CD14-positive monocyte (primary cell): Measurements from ENCODE around the gene GAS6. TPM values are rescaled to one million over a fixed set of nuclear protein-coding genes. Genes with fewer than 3 reads are reported as not detected.

Source experiments
- DNase-seq, 3 donors: peaks; one replicate each; pipeline ENCODE4 v3.0.0-alpha.2; 2011 to 2022
- H2AFZ ChIP-seq: 2 replicates; pipeline ENCODE4 v1.6.0; 2012; ENCODE audit warnings: mild to moderate bottlenecking, low read depth, low read length, inconsistent platforms; ENCODE audit not compliant: insufficient read depth, poor library complexity, severe bottlenecking
- H3K27ac ChIP-seq, 2 donors: 1 replicate in 1 of 2; 2 replicates in 1 of 2; pipeline ENCODE4 v1.5.1; 2012 to 2013; ENCODE audit warnings: low read length in 2 of 2, control low read depth in 1 of 2, inconsistent platforms in 1 of 2, low read depth in 1 of 2, mild to moderate bottlenecking in 1 of 2
- H3K27me3 ChIP-seq, 2 donors: one replicate each; pipeline versions ENCODE4 v1.6.0 to v1.6.1; 2011 to 2013; ENCODE audit warnings: low read length in 2 of 2; ENCODE audit not compliant: control insufficient read depth in 2 of 2, insufficient read depth in 2 of 2
- H3K36me3 ChIP-seq, 2 donors: replicated peaks in 1 of 2; 1 replicate in 1 of 2; 2 replicates in 1 of 2; pipeline versions ENCODE4 v1.5.1 to v1.6.1; 2012 to 2013; ENCODE audit warnings: low read length in 2 of 2, control low read depth in 1 of 2, inconsistent platforms in 1 of 2, mild to moderate bottlenecking in 1 of 2; ENCODE audit not compliant: insufficient read depth in 2 of 2, control insufficient read depth in 1 of 2
- H3K4me1 ChIP-seq, 2 donors: 1 replicate in 1 of 2; 2 replicates in 1 of 2; pipeline versions ENCODE4 v1.5.1 to v1.6.1; 2012 to 2013; ENCODE audit warnings: low read length in 2 of 2, control low read depth in 1 of 2, inconsistent platforms in 1 of 2, mild to moderate bottlenecking in 1 of 2, moderate library complexity in 1 of 2; ENCODE audit not compliant: insufficient read depth in 2 of 2, control insufficient read depth in 1 of 2
- H3K4me2 ChIP-seq: replicated peaks from 2 replicates; pipeline ENCODE3; 2012; ENCODE audit warnings: low read length, moderate library complexity, mild to moderate bottlenecking; ENCODE audit not compliant: poor library complexity, severe bottlenecking; ENCODE audit errors: extremely low read depth
- H3K4me3 ChIP-seq, 3 experiments: fragments of 200-600 bp in 1 of 3; sonication (generic) in 1 of 3; replicated peaks in 1 of 3; 1 replicate in 2 of 3; 2 replicates in 1 of 3; pipeline ENCODE4 v1.5.1; 2011 to 2013; ENCODE audit warnings: low read length in 3 of 3, mild to moderate bottlenecking in 3 of 3, control low read depth in 2 of 3, low read depth in 2 of 3, inconsistent platforms in 1 of 3, moderate library complexity in 1 of 3
- H3K79me2 ChIP-seq: 2 replicates; pipeline ENCODE4 v1.6.0; 2012; ENCODE audit warnings: mild to moderate bottlenecking, control low read depth, inconsistent platforms, low read length, moderate library complexity; ENCODE audit not compliant: insufficient read depth
- H3K9ac ChIP-seq: 2 replicates; pipeline ENCODE4 v1.6.0; 2017; ENCODE audit warnings: low read length, mild to moderate bottlenecking; ENCODE audit not compliant: insufficient read depth, poor library complexity, severe bottlenecking
- H3K9me3 ChIP-seq, 2 donors: replicated peaks in 1 of 2; 1 replicate in 1 of 2; 2 replicates in 1 of 2; pipeline versions ENCODE4 v1.5.1 to v1.6.1; 2012 to 2013; ENCODE audit warnings: low read length in 2 of 2, control low read depth in 1 of 2; ENCODE audit not compliant: control insufficient read depth in 1 of 2, insufficient read depth in 1 of 2
- H4K20me1 ChIP-seq: 2 replicates; pipeline ENCODE4 v1.6.0; 2012; ENCODE audit warnings: mild to moderate bottlenecking, low read length, control low read depth, moderate library complexity; ENCODE audit not compliant: insufficient read depth
- H3K27ac Mint-ChIP-seq, 7 donors: one replicate each; pipeline ENCODE4 v1.8.0; 2020; ENCODE audit warnings: mild to moderate bottlenecking in 7 of 7, mixed read lengths in 7 of 7, moderate library complexity in 6 of 7, inconsistent platforms in 2 of 7
- H3K27me3 Mint-ChIP-seq, 3 donors: one replicate each; pipeline ENCODE4 v1.8.0; 2021 to 2022; ENCODE audit warnings: low read depth in 3 of 3, mild to moderate bottlenecking in 3 of 3, mixed read lengths in 3 of 3, moderate library complexity in 3 of 3, inconsistent platforms in 1 of 3
- H3K36me3 Mint-ChIP-seq, 2 donors: one replicate each; pipeline ENCODE4 v1.8.0; 2020; ENCODE audit warnings: mixed read lengths in 2 of 2, inconsistent platforms in 1 of 2, mild to moderate bottlenecking in 1 of 2
- H3K4me1 Mint-ChIP-seq: one replicate; pipeline ENCODE4 v1.8.0; 2020; ENCODE audit warnings: mild to moderate bottlenecking, mixed read lengths
- H3K4me3 Mint-ChIP-seq, 2 donors: one replicate each; pipeline ENCODE4 v1.8.0; 2020; ENCODE audit warnings: mild to moderate bottlenecking in 2 of 2, mixed read lengths in 2 of 2, moderate library complexity in 1 of 2
- H3K9me3 Mint-ChIP-seq, 7 donors: one replicate each; pipeline ENCODE4 v1.8.0; 2020 to 2022; ENCODE audit warnings: mixed read lengths in 7 of 7, mild to moderate bottlenecking in 6 of 7, moderate library complexity in 6 of 7, inconsistent platforms in 2 of 7
- CTCF ChIP-seq: fragments of 200-600 bp; IDR thresholded peaks from one replicate; pipeline ENCODE4 v1.8.0; 2022; ENCODE audit warnings: antibody characterized with exemption, mild to moderate bottlenecking
- WGBS: methylation state at CpG from one replicate; pipeline ENCODE4 v1.1.5; 2013; ENCODE audit warnings: missing lambda C conversion rate; ENCODE audit not compliant: insufficient coverage; 5-methylcytosine and 5-hydroxymethylcytosine counted together
- intact Hi-C, 2 donors: fragments of 100-400 bp; cut with micrococcal nuclease; formaldehyde crosslinking; loops; one replicate each; pipeline versions ENCODE4 v1.15.0 to v1.15.1; 2023
- polyA plus RNA-seq, 3 donors: library from polyadenylated mRNA; depleted of rRNA in 1 of 3; unstranded in 2 of 3; stranded (reverse) in 1 of 3; fragments of 300-500 nt in 2 of 3; fragments of >200 nt in 1 of 3; fragmentation: Illumina TruSeq in 2 of 3; gene quantifications; 1 replicate in 2 of 3; 2 replicates in 1 of 3; pipeline ENCODE4 v1.2.3, GENCODE V29; 2012 to 2021

The GAS6 gene
- polyA plus RNA-seq, 3 donors: 1.8 to 7.5 (median 1.9) TPM

DNA sequence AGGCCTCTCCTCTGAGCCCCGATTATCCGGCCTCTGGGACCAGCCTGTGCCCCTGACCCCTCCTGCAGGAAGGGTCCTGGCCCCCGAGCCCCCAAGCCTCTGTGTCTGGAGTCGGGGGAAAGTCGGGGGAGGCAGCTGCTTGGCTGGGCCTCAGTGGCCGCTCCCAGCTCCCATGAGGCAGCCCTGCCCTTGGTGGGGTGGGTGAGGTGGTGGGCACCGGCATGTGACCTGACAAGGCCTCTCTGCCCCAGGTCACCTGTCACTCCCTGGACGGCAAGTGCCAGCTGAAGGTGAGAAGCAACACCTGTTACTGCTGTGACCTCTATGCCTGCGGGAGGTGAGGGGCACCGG lies 63.3 kb downstream of the GAS6 start:
- no peak for DNase-seq
- Histone ChIP-seq H3K27ac (no peak overlapping the region), H4K20me1 (no peaks in the 10 kb centered on the region), H2AFZ (no peak overlapping the region), H3K4me3 (no peak overlapping the region), H3K4me2 (no peak overlapping the region), H3K27me3 (no peaks in the 10 kb centered on the region), H3K9me3 (peaks cover 0 to 8% of the 10 kb centered on the region in 2 donors), H3K79me2 (no peaks in the 10 kb centered on the region), H3K4me1 (no peaks in the 10 kb centered on the region), H3K9ac (no peak overlapping the region), H3K36me3 (no peaks in the 10 kb centered on the region)
- WGBS: 97% methylated on average over 5 of the region's 10 CpGs
- intact Hi-C loops: no loop called here
- H3K4me1 Mint-ChIP-seq: no peaks in the 10 kb centered on the region
- H3K4me3 Mint-ChIP-seq: no peak overlapping the region
- peaks cover 2 to 11% (median 4%) of the 10 kb centered on the region in 7 donors for H3K9me3 Mint-ChIP-seq
- no peak for TF ChIP-seq CTCF
- H3K27me3 Mint-ChIP-seq: peaks cover 0 to 6% (median 0%) of the 10 kb centered on the region in 3 donors
- no peaks in the 10 kb centered on the region for H3K36me3 Mint-ChIP-seq
- no peak overlapping the region for H3K27ac Mint-ChIP-seq

DNA sequence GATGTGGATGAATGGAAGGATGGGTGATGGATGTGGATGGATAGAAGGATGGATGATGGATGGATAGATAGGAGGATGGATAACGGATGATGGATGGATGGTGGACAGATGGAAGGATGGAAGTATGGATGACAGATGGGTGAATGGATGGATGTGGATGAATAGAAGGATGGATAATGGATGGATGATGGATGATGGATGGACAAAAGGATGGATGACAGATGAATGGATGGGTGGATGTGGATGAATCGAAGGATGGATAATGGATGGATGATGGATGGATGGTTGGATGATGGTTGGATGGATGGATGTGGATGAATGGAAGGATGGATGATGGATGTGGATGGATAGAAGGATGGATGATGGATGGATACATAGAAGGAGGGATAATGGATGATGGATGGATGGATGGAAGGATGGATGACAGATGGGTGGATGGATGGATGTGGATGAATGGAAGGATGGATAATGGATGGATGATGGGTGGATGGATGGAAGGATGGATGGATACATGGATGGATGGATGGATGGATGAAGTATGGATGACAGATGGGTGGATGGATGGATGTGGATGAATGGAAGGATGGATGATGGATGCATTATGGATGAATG lies 65.6 kb downstream of the GAS6 start:
- Mint-ChIP-seq H3K9me3 (peaks cover 0 to 2% (median 0%) of the 10 kb centered on the region in 7 donors), H3K4me1 (no peaks in the 10 kb centered on the region), H3K27ac (no peak overlapping the region), H3K36me3 (no peaks in the 10 kb centered on the region), H3K27me3 (peaks cover 0 to 3% (median under 1%) of the 10 kb centered on the region in 3 donors), H3K4me3 (no peak overlapping the region)
- Histone ChIP-seq H2AFZ (no peak overlapping the region), H4K20me1 (no peaks in the 10 kb centered on the region), H3K27ac (no peak overlapping the region), H3K9me3 (no peaks in the 10 kb centered on the region), H3K4me3 (no peak overlapping the region), H3K4me1 (no peaks in the 10 kb centered on the region), H3K4me2 (no peak overlapping the region), H3K36me3 (no peaks in the 10 kb centered on the region), H3K27me3 (no peaks in the 10 kb centered on the region), H3K79me2 (no peaks in the 10 kb centered on the region), H3K9ac (no peak overlapping the region)
- intact Hi-C loops: no loop called here
- WGBS: 97% methylated on average over 2 of the region's 2 CpGs
- TF ChIP-seq CTCF: no peak
- no peak for DNase-seq
